Left lung (tissue), 10 donors: ENCODE measurements around the gene IRGC. TPM values are rescaled to one million over a fixed set of nuclear protein-coding genes. Genes with fewer than 3 reads are reported as not detected.

Experiments used
- ATAC-seq: fragments of 200-7000 bp; cut with Tn5 transposase; one replicate; pipeline ENCODE4 v1.9.1; 2020; ENCODE audit warnings: moderate library complexity
- DNase-seq, 4 donors: peaks; one replicate each; pipeline ENCODE4 v3.0.0-alpha.2; 2013 to 2020
- H3K27ac ChIP-seq, 2 donors: fragments of 200-600 bp; sonication (generic) in 1 of 2; one replicate each; pipeline versions ENCODE4 v1.5.0 to v1.8.0; 2020 to 2021
- H3K27me3 ChIP-seq, 2 donors: fragments of 200-600 bp; sonication (generic) in 1 of 2; one replicate each; pipeline versions ENCODE4 v1.5.0 to v1.8.0; 2020 to 2021
- H3K36me3 ChIP-seq, 2 donors: fragments of 200-600 bp; sonication (generic) in 1 of 2; one replicate each; pipeline versions ENCODE4 v1.5.0 to v1.8.0; 2020 to 2021
- H3K4me1 ChIP-seq, 2 donors: fragments of 200-600 bp; one replicate each; pipeline ENCODE4 v1.8.0; 2021
- H3K4me3 ChIP-seq, 2 donors: fragments of 200-600 bp; sonication (generic) in 1 of 2; one replicate each; pipeline versions ENCODE4 v1.5.0 to v1.8.0; 2020 to 2021; ENCODE audit warnings: mild to moderate bottlenecking in 1 of 2
- H3K9me3 ChIP-seq, 2 donors: fragments of 200-600 bp; sonication (generic) in 1 of 2; one replicate each; pipeline versions ENCODE4 v1.5.0 to v1.8.0; 2020 to 2021
- intact Hi-C, 2 donors: fragments of 100-400 bp; cut with DNase I; formaldehyde crosslinking; loops; one replicate each; pipeline versions ENCODE4 v1.11.2 to v1.14.2; 2022
- polyA plus RNA-seq, 6 donors: library from polyadenylated mRNA; unstranded; fragments of 120-200 nt; gene quantifications; one replicate each; pipeline ENCODE4 v1.2.1, GENCODE V29; 2013; ENCODE audit not compliant: insufficient read length in 6 of 6
- total RNA-seq, 2 donors: library from RNA; stranded (reverse); fragmentation: NEBNext Ultra II Directional; extraction: Animal tissue kit (Norgen Biotek cat#: 25700); gene quantifications; one replicate each; pipeline ENCODE4 v1.2.1, GENCODE V29; 2021
- TF ChIP-seq, protein P1 (sequence below), 2 donors: fragments of 200-600 bp; sonication (generic) in 1 of 2; IDR thresholded peaks; one replicate each; pipeline versions ENCODE4 v1.5.0 to v1.8.0; 2021; ENCODE audit warnings: antibody characterized with exemption in 2 of 2
- donor health status: DM: no; HTN: yes; CAD: no.
- donor health status: DM: no; HTN: no; CAD: no.

Gene IRGC
- total and polyA plus RNA-seq, 8 donors, result not detected

DNA sequence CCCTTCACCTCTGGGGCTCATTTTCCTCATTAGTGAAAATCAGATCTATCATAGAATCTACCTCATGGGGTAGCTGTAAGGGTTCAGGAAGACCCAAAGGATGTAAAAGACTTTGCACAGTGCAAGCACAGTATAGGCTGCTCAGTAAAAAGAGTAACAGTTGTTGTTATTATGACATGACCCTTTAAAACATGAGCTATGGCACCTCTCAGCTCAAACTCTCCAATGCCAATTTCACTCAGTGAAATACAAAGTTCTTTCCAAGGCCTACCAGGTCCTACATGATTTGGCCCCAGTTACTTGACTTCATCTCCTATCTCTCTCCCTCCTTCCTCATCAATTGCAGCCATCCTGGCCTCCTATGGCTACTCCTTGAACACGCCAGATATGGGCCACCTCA is 34.0 kb downstream of the IRGC start:
- TF ChIP-seq, protein P1, sequence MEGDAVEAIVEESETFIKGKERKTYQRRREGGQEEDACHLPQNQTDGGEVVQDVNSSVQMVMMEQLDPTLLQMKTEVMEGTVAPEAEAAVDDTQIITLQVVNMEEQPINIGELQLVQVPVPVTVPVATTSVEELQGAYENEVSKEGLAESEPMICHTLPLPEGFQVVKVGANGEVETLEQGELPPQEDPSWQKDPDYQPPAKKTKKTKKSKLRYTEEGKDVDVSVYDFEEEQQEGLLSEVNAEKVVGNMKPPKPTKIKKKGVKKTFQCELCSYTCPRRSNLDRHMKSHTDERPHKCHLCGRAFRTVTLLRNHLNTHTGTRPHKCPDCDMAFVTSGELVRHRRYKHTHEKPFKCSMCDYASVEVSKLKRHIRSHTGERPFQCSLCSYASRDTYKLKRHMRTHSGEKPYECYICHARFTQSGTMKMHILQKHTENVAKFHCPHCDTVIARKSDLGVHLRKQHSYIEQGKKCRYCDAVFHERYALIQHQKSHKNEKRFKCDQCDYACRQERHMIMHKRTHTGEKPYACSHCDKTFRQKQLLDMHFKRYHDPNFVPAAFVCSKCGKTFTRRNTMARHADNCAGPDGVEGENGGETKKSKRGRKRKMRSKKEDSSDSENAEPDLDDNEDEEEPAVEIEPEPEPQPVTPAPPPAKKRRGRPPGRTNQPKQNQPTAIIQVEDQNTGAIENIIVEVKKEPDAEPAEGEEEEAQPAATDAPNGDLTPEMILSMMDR (IDR thresholded peaks at IDR 0.05), result no peak
- Histone ChIP-seq H3K27me3 (no peaks in the 10 kb centered on the region), H3K4me1 (peaks cover 17 to 49% of the 10 kb centered on the region in 2 donors), H3K36me3 (peaks cover 0 to 74% of the 10 kb centered on the region in 2 donors), H3K9me3 (no peaks in the 10 kb centered on the region), H3K27ac (no peak overlapping the region), H3K4me3 (no peak overlapping the region)
- intact Hi-C loops, result loop anchor here in 1 of 2 donors (5.0 kb wide), 1 partner anchor 32 kb away; the partner anchor contains the start of gene KCNN4
- no peak for DNase-seq
- ATAC-seq, result no peak

- peak overlapping the region in 1 of 2 donors; percentile 15 for H3K27ac ChIP-seq
Measured at GRCh38 chr19:43751466-43752220, 35.8 kb downstream of the IRGC start.

GRCh38 chr19:43752287-43752875 is 36.5 kb downstream of the IRGC start:
- Histone ChIP-seq H3K27me3 (no peaks in the 10 kb centered on the region), H3K4me3 (no peak overlapping the region), H3K9me3 (no peaks in the 10 kb centered on the region), H3K4me1 (peaks cover 16 to 65% of the 10 kb centered on the region in 2 donors), H3K36me3 (peaks cover 0 to 50% of the 10 kb centered on the region in 2 donors), H3K27ac (peak overlapping the region; percentile 99)
- intact Hi-C loops, result no loop called here
- ATAC-seq (no peak), DNase-seq (no peak)
- TF ChIP-seq, protein P1 (IDR thresholded peaks at IDR 0.05), result no peak

More at GRCh38 chr19:43751466-43752220, 35.8 kb downstream of the IRGC start:
- TF ChIP-seq, protein P1 (IDR thresholded peaks at IDR 0.05), result no peak
- Histone ChIP-seq H3K27me3 (no peaks in the 10 kb centered on the region), H3K36me3 (peaks cover 0 to 57% of the 10 kb centered on the region in 2 donors), H3K4me3 (no peak overlapping the region), H3K9me3 (no peaks in the 10 kb centered on the region), H3K4me1 (peaks cover 16 to 58% of the 10 kb centered on the region in 2 donors)
- intact Hi-C loops, result no loop called here
- DNase-seq (no peak), ATAC-seq (no peak)

DNA sequence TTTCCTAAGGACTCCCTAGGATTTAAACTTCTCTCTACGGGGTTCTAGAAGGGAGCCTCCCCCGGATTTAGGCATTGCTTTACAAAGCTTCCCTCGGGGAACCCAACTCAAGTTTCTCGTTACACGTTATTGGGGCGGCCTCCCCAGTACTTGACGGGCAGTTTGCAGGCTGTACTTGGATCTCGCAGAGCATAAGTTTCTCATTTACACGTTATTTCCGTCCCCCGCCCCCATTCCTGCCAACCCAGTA is 38.3 kb downstream of the IRGC start:
- Histone ChIP-seq H3K36me3 (peaks cover 0 to 32% of the 10 kb centered on the region in 2 donors), H3K4me1 (peaks cover 16 to 68% of the 10 kb centered on the region in 2 donors), H3K9me3 (no peaks in the 10 kb centered on the region), H3K4me3 (peak overlapping the region; percentile 66 to 92), H3K27me3 (no peaks in the 10 kb centered on the region), H3K27ac (peak overlapping the region; percentile 99)
- DNase-seq (no peak), ATAC-seq (no peak)
- TF ChIP-seq, protein P1 (IDR thresholded peaks at IDR 0.05), result no peak
- intact Hi-C loops, result no loop called here

GRCh38 chr19:43754503-43755255 is 38.8 kb downstream of the IRGC start, which contains the start of gene SMG9:
SMG9 (minus strand) TSS chr19:43754962; CDS start chr19:43750741, 4,221 bp downstream.
- Histone ChIP-seq H3K27me3 (no peaks in the 10 kb centered on the region), H3K4me3 (peak within 1 kb of the TSS; percentile 66 to 92), H3K4me1 (peaks cover 16 to 68% of the 10 kb centered on the region in 2 donors), H3K36me3 (peaks cover 0 to 27% of the 10 kb centered on the region in 2 donors), H3K27ac (peak within 1 kb of the TSS; percentile 99), H3K9me3 (no peaks in the 10 kb centered on the region)
- DNase-seq (peak; percentile 98 to 100 (median 100)), ATAC-seq (peak; percentile 92)
- intact Hi-C loops, result no loop called here
- TF ChIP-seq, protein P1 (IDR thresholded peaks at IDR 0.05), result no peak
